KMS-11 (cell line): ENCODE data around the gene FOXP1.

Experiments used
- H2AFZ ChIP-seq: fragments of 200-600 bp; sonication (generic); 2 replicates; pipeline ENCODE4 v1.6.1; 2016; ENCODE audit warnings: antibody characterized with exemption, mixed run types, low read depth
- H3K27ac ChIP-seq: fragments of 200-600 bp; sonication (generic); 2 replicates; pipeline ENCODE4 v1.6.1; 2016; ENCODE audit warnings: mild to moderate bottlenecking, mixed run types
- H3K27me3 ChIP-seq: fragments of 200-600 bp; sonication (generic); 2 replicates; pipeline ENCODE4 v1.6.1; 2017; ENCODE audit warnings: mild to moderate bottlenecking, low read depth, mixed run types, moderate library complexity; ENCODE audit not compliant: insufficient read depth
- H3K36me3 ChIP-seq: fragments of 200-600 bp; sonication (generic); 2 replicates; pipeline ENCODE4 v1.6.1; 2017; ENCODE audit warnings: mild to moderate bottlenecking, mixed run types; ENCODE audit not compliant: insufficient read depth
- H3K4me1 ChIP-seq: fragments of 200-600 bp; sonication (generic); 2 replicates; pipeline ENCODE4 v1.6.1; 2016; ENCODE audit warnings: mild to moderate bottlenecking, low read depth, mixed run types; ENCODE audit not compliant: poor library complexity, severe bottlenecking
- H3K4me2 ChIP-seq: fragments of 200-600 bp; sonication (generic); 2 replicates; pipeline ENCODE4 v1.7.0; 2016; ENCODE audit warnings: mild to moderate bottlenecking, mixed run types
- H3K4me3 ChIP-seq: fragments of 200-600 bp; sonication (generic); IDR thresholded peaks from 2 replicates; pipeline ENCODE4 v1.6.1; 2017; ENCODE audit warnings: low read depth, low read length, mixed read lengths; ENCODE audit not compliant: insufficient read depth
- H3K79me2 ChIP-seq: fragments of 200-600 bp; sonication (generic); 2 replicates; pipeline ENCODE4 v1.6.1; 2016; ENCODE audit warnings: low read depth, mixed run types; ENCODE audit not compliant: insufficient read depth
- H3K9ac ChIP-seq: fragments of 200-600 bp; sonication (generic); 2 replicates; pipeline ENCODE4 v1.6.1; 2016; ENCODE audit warnings: mild to moderate bottlenecking, mixed run types
- H4K20me1 ChIP-seq: fragments of 200-600 bp; sonication (generic); 2 replicates; pipeline ENCODE4 v1.6.1; 2016; ENCODE audit warnings: mild to moderate bottlenecking, mixed run types; ENCODE audit not compliant: insufficient read depth
- CTCF ChIP-seq: fragments of 200-600 bp; sonication (generic); conservative IDR thresholded peaks from 2 replicates; pipeline ENCODE4 v1.6.1; 2017; ENCODE audit warnings: low read depth, mild to moderate bottlenecking, antibody characterized with exemption, low read length, moderate library complexity, mixed read lengths

The FOXP1 gene

GRCh38 chr3:70994644-70995043 is 588.9 kb downstream of the FOXP1 start:
- H3K79me2 ChIP-seq = no peaks in the 10 kb centered on the region

GRCh38 chr3:70992562-70993204 is 590.8 kb downstream of the FOXP1 start:
- H3K79me2 ChIP-seq = no peaks in the 10 kb centered on the region
- peaks cover 17% of the 10 kb centered on the region for H3K4me1 ChIP-seq
- no peak overlapping the region for H3K4me2 ChIP-seq
- no peak for TF ChIP-seq CTCF
- no peaks in the 10 kb centered on the region for H3K27me3 ChIP-seq
- H3K4me3 ChIP-seq = no peak overlapping the region
- H3K9ac ChIP-seq = no peak overlapping the region
- no peak overlapping the region for H2AFZ ChIP-seq
- H3K36me3 ChIP-seq = no peaks in the 10 kb centered on the region
- no peak overlapping the region for H3K27ac ChIP-seq
- H4K20me1 ChIP-seq = no peaks in the 10 kb centered on the region

More at GRCh38 chr3:70994644-70995043, 588.9 kb downstream of the FOXP1 start:
- Histone ChIP-seq H4K20me1 (no peaks in the 10 kb centered on the region), H3K4me1 (peaks cover 17% of the 10 kb centered on the region), H2AFZ (no peak overlapping the region), H3K36me3 (no peaks in the 10 kb centered on the region), H3K27me3 (no peaks in the 10 kb centered on the region), H3K27ac (no peak overlapping the region), H3K4me3 (no peak overlapping the region), H3K9ac (no peak overlapping the region), H3K4me2 (no peak overlapping the region)
- TF ChIP-seq CTCF = no peak

GRCh38 chr3:70992131-70992530 is 591.4 kb downstream of the FOXP1 start:
- Histone ChIP-seq H3K4me2 (no peak overlapping the region), H3K9ac (no peak overlapping the region), H3K27ac (no peak overlapping the region), H3K36me3 (no peaks in the 10 kb centered on the region), H2AFZ (no peak overlapping the region), H3K4me1 (peaks cover 17% of the 10 kb centered on the region), H3K79me2 (no peaks in the 10 kb centered on the region), H3K4me3 (no peak overlapping the region), H4K20me1 (no peaks in the 10 kb centered on the region), H3K27me3 (no peaks in the 10 kb centered on the region)
- TF ChIP-seq CTCF = no peak

GRCh38 chr3:70990723-70991122 is 592.8 kb downstream of the FOXP1 start:
- no peak overlapping the region for H3K4me2 ChIP-seq
- no peak overlapping the region for H3K4me3 ChIP-seq
- no peak overlapping the region for H3K9ac ChIP-seq
- no peaks in the 10 kb centered on the region for H4K20me1 ChIP-seq
- H2AFZ ChIP-seq = no peak overlapping the region
- H3K27me3 ChIP-seq = no peaks in the 10 kb centered on the region
- H3K4me1 ChIP-seq = peaks cover 17% of the 10 kb centered on the region
- TF ChIP-seq CTCF = no peak
- no peaks in the 10 kb centered on the region for H3K36me3 ChIP-seq
- H3K79me2 ChIP-seq = no peaks in the 10 kb centered on the region
- H3K27ac ChIP-seq = no peak overlapping the region
